Measurements from ENCODE around the gene INTS3.

- TF ChIP-seq CTCF (IDR thresholded peaks at IDR 0.05 in 2 of 3, conservative IDR thresholded peaks at IDR 0.05 in 1 of 3; ENCODE audit: control insufficient read depth in 2 of 3, extremely low read depth in 1 of 3, insufficient read depth in 1 of 3, low read depth in 3 of 3, low read length in 3 of 3) = no peak
- TF ChIP-seq POLR2A (IDR thresholded peaks at IDR 0.05; ENCODE audit: low read depth, low read length) = no peak
- no peak for TF ChIP-seq EZH2 (IDR thresholded peaks at IDR 0.05; ENCODE audit: borderline replicate concordance, control insufficient read depth, low read depth, low read length)
- no peak for TF ChIP-seq EP300 (IDR thresholded peaks at IDR 0.05; ENCODE audit: borderline replicate concordance in 1 of 2, control insufficient read depth in 1 of 2, low read depth in 2 of 2, low read length in 2 of 2)
- no peak for TF ChIP-seq PRDM15 (CRISPR knock-in tag; IDR thresholded peaks at IDR 0.05)
Observed at GRCh38 chr1:153780551-153780950, 52.7 kb downstream of the INTS3 start.

All from GM12878 (cell line).